ENCODE data around the gene FOXB1.

FOXB1 gene

GRCh38 chr15:59998950-59999611 is 5.0 kb upstream of the FOXB1 start:
- no peak for DNase-seq (ENCODE audit: low spot score)

GRCh38 chr15:59999612-60000112 is 4.4 kb upstream of the FOXB1 start:
- DNase-seq (ENCODE audit: low spot score) = no peak

GRCh38 chr15:60000113-60000823 is 3.8 kb upstream of the FOXB1 start:
- no peak for DNase-seq (ENCODE audit: low spot score)

- no peak for DNase-seq (ENCODE audit: low spot score)
Measured at GRCh38 chr15:60000824-60001609, 3.1 kb upstream of the FOXB1 start.

- DNase-seq (ENCODE audit: low spot score) = no peak
Measured at GRCh38 chr15:60001610-60002527, 2.2 kb upstream of the FOXB1 start.

- DNase-seq (ENCODE audit: low spot score) = no peak
Measured at GRCh38 chr15:60002528-60003218, 1.4 kb upstream of the FOXB1 start.

- DNase-seq (ENCODE audit: low spot score) = no peak
Measured at GRCh38 chr15:60003243-60004008, 685 bp upstream of the FOXB1 start.

GRCh38 chr15:60004846-60005351 is 788 bp downstream of the FOXB1 start:
- DNase-seq (ENCODE audit: low spot score) = no peak

GRCh38 chr15:60005352-60006202 is 1.5 kb downstream of the FOXB1 start:
- DNase-seq (ENCODE audit: low spot score) = no peak

GRCh38 chr15:60006203-60006862 is 2.2 kb downstream of the FOXB1 start:
- DNase-seq (ENCODE audit: low spot score) = no peak

GRCh38 chr15:60006873-60007272 is 2.8 kb downstream of the FOXB1 start:
- no peak for DNase-seq (ENCODE audit: low spot score)

- no peak for DNase-seq (ENCODE audit: low spot score)
Measured at GRCh38 chr15:60009124-60009960, 5.2 kb downstream of the FOXB1 start.

- no peak for DNase-seq (ENCODE audit: low spot score)
Measured at GRCh38 chr15:60009980-60010732, 6.0 kb downstream of the FOXB1 start.

GRCh38 chr15:60010858-60011257 is 6.7 kb downstream of the FOXB1 start:
- no peak for DNase-seq (ENCODE audit: low spot score)

- DNase-seq (ENCODE audit: low spot score) = no peak
Measured at GRCh38 chr15:60012695-60013094, 8.6 kb downstream of the FOXB1 start.

- DNase-seq (ENCODE audit: low spot score) = no peak
Measured at GRCh38 chr15:60017538-60018520, 13.7 kb downstream of the FOXB1 start.
